HEK293 (cell line): ENCODE measurements around the gene CKMT1A.
"Not testable (repeated sequence)": the region's sequence is repeated elsewhere in the genome, so short reads cannot be mapped to it uniquely, and the experiment has no call there.

Source experiments
- CTCF ChIA-PET: fragments of 350-600 bp; formaldehyde crosslinking; extraction: SDS; loops from one replicate; lab custom pipeline; 2021; ENCODE audit warnings: antibody characterized with exemption; lab: Yijun Ruan, JAX
- POLR2A ChIA-PET: fragments of 300-600 bp; formaldehyde crosslinking; extraction: SDS; loops from one replicate; lab custom pipeline; 2020; ENCODE audit warnings: antibody characterized with exemption, inconsistent platforms; lab: Yijun Ruan, JAX
- H3K27ac ChIP-seq: fragments of 200-500 bp; sonication (Bioruptor generic); 2 replicates; pipeline ENCODE4 v1.5.1; 2014; ENCODE audit warnings: low read depth, low read length, control low read depth, inconsistent platforms; ENCODE audit errors: extremely low read depth
- H3K36me3 ChIP-seq, 2 experiments: fragments of 200-500 bp in 1 of 2; sonication (Bioruptor generic) in 1 of 2; 1 replicate in 1 of 2; 2 replicates in 1 of 2; pipeline ENCODE4 v1.5.1; 2014 to 2017; ENCODE audit warnings: inconsistent platforms in 2 of 2, low read length in 2 of 2; ENCODE audit not compliant: control insufficient read depth in 2 of 2, insufficient read depth in 1 of 2
- H3K4me1 ChIP-seq: fragments of 200-500 bp; sonication (Bioruptor generic); 2 replicates; pipeline ENCODE4 v1.5.1; 2014; ENCODE audit warnings: mild to moderate bottlenecking, low read length, inconsistent platforms; ENCODE audit not compliant: control insufficient read depth, insufficient read depth
- H3K4me3 ChIP-seq: 2 replicates; pipeline ENCODE4 v1.5.1; 2011; ENCODE audit warnings: low read depth, mild to moderate bottlenecking, control low read depth, low read length, moderate library complexity
- H3K9me3 ChIP-seq: fragments of 200-500 bp; sonication (Bioruptor generic); 2 replicates; pipeline ENCODE4 v1.5.1; 2014; ENCODE audit warnings: low read depth, low read length, inconsistent platforms; ENCODE audit not compliant: control insufficient read depth, insufficient read depth
- EGR2 ChIP-seq: fragments of 450-650 bp; formaldehyde crosslinking; IDR thresholded peaks from 2 replicates; pipeline ENCODE4 v1.5.1; 2016; ENCODE audit warnings: low read depth, missing biosample characterization, missing genetic modification characterization
- GLIS1 ChIP-seq: fragments of 450-650 bp; formaldehyde crosslinking; IDR thresholded peaks from 2 replicates; pipeline ENCODE4 v1.5.1; 2016; ENCODE audit warnings: missing biosample characterization, missing genetic modification characterization
- GLIS2 ChIP-seq: fragments of 450-650 bp; formaldehyde crosslinking; IDR thresholded peaks from 2 replicates; pipeline ENCODE4 v1.5.1; 2016; ENCODE audit warnings: missing biosample characterization, missing genetic modification characterization
- KLF8 ChIP-seq: fragments of 450-650 bp; formaldehyde crosslinking; IDR thresholded peaks from 2 replicates; pipeline ENCODE4 v1.5.1; 2016; ENCODE audit warnings: missing biosample characterization, missing genetic modification characterization
- KLF9 ChIP-seq: fragments of 450-650 bp; formaldehyde crosslinking; IDR thresholded peaks from 2 replicates; pipeline ENCODE4 v1.5.1; 2016; ENCODE audit warnings: missing biosample characterization, missing genetic modification characterization, low read depth
- SP2 ChIP-seq: fragments of 450-650 bp; formaldehyde crosslinking; IDR thresholded peaks from 2 replicates; pipeline ENCODE4 v1.5.1; 2016; ENCODE audit warnings: missing biosample characterization, missing genetic modification characterization
- SP3 ChIP-seq: fragments of 450-650 bp; formaldehyde crosslinking; IDR thresholded peaks from 2 replicates; pipeline ENCODE4 v1.5.1; 2016; ENCODE audit warnings: missing biosample characterization, missing genetic modification characterization
- SP7 ChIP-seq: fragments of 450-650 bp; formaldehyde crosslinking; IDR thresholded peaks from 2 replicates; pipeline ENCODE4 v1.5.1; 2016; ENCODE audit warnings: missing biosample characterization, missing genetic modification characterization
- ZBTB20 ChIP-seq: fragments of 450-650 bp; formaldehyde crosslinking; IDR thresholded peaks from 2 replicates; pipeline ENCODE4 v1.5.1; 2016; ENCODE audit warnings: missing biosample characterization, missing genetic modification characterization
- ZBTB8A ChIP-seq: fragments of 450-650 bp; formaldehyde crosslinking; IDR thresholded peaks from 2 replicates; pipeline ENCODE4 v1.5.1; 2016; ENCODE audit warnings: missing biosample characterization, missing genetic modification characterization
- ZFHX2 ChIP-seq: fragments of 450-650 bp; formaldehyde crosslinking; conservative IDR thresholded peaks from 2 replicates; pipeline ENCODE4 v1.5.1; 2016; ENCODE audit warnings: missing biosample characterization, missing genetic modification characterization
- ZFP69B ChIP-seq: fragments of 450-650 bp; formaldehyde crosslinking; IDR thresholded peaks from 2 replicates; pipeline ENCODE4 v1.5.1; 2016; ENCODE audit warnings: missing biosample characterization, missing genetic modification characterization
- ZIC2 ChIP-seq: fragments of 450-650 bp; formaldehyde crosslinking; IDR thresholded peaks from 2 replicates; pipeline ENCODE4 v1.5.1; 2016; ENCODE audit warnings: missing biosample characterization, missing genetic modification characterization
- ZNF121 ChIP-seq: fragments of 450-650 bp; formaldehyde crosslinking; IDR thresholded peaks from 2 replicates; pipeline ENCODE4 v1.5.1; 2016; ENCODE audit warnings: missing biosample characterization, missing genetic modification characterization
- ZNF335 ChIP-seq: fragments of 450-650 bp; formaldehyde crosslinking; conservative IDR thresholded peaks from 2 replicates; pipeline ENCODE4 v1.5.1; 2016; ENCODE audit warnings: missing biosample characterization, missing genetic modification characterization
- ZNF341 ChIP-seq: fragments of 450-650 bp; formaldehyde crosslinking; IDR thresholded peaks from 2 replicates; pipeline ENCODE4; 2016; ENCODE audit warnings: low read depth, missing biosample characterization, missing genetic modification characterization
- ZNF501 ChIP-seq: fragments of 450-650 bp; formaldehyde crosslinking; IDR thresholded peaks from 2 replicates; pipeline ENCODE4 v1.5.1; 2016; ENCODE audit warnings: missing biosample characterization, missing genetic modification characterization
- ZNF76 ChIP-seq: fragments of 450-650 bp; formaldehyde crosslinking; IDR thresholded peaks from 2 replicates; pipeline ENCODE4; 2016; ENCODE audit warnings: low read depth, missing biosample characterization, missing genetic modification characterization, borderline replicate concordance
- ZNF777 ChIP-seq: fragments of 450-650 bp; formaldehyde crosslinking; IDR thresholded peaks from 2 replicates; pipeline ENCODE4 v1.5.1; 2017; ENCODE audit warnings: missing biosample characterization, missing genetic modification characterization, borderline replicate concordance
- ZXDB ChIP-seq: fragments of 450-650 bp; formaldehyde crosslinking; IDR thresholded peaks from 2 replicates; pipeline ENCODE4 v1.5.1; 2016; ENCODE audit warnings: missing biosample characterization, missing genetic modification characterization
- TF ChIP-seq, protein P1 (sequence below): fragments of 450-650 bp; formaldehyde crosslinking; optimal IDR thresholded peaks from 2 replicates; pipeline ENCODE3; 2016; ENCODE audit warnings: missing biosample characterization, mild to moderate bottlenecking, missing genetic modification characterization
- TF ChIP-seq, protein P2 (sequence below): fragments of 450-650 bp; formaldehyde crosslinking; IDR thresholded peaks from 2 replicates; pipeline ENCODE4 v1.5.1; 2016; ENCODE audit warnings: missing biosample characterization, missing genetic modification characterization
- TF ChIP-seq, protein P3 (sequence below): fragments of 450-650 bp; formaldehyde crosslinking; IDR thresholded peaks from 2 replicates; pipeline ENCODE4 v1.5.1; 2017; ENCODE audit warnings: missing biosample characterization, missing genetic modification characterization
- TF ChIP-seq, protein P4 (sequence below): fragments of 450-650 bp; formaldehyde crosslinking; IDR thresholded peaks from 2 replicates; pipeline ENCODE4 v1.5.1; 2016; ENCODE audit warnings: missing biosample characterization, missing genetic modification characterization
- TF ChIP-seq, protein P5 (sequence below): fragments of 450-650 bp; formaldehyde crosslinking; IDR thresholded peaks from 2 replicates; pipeline ENCODE4 v1.5.1; 2016; ENCODE audit warnings: missing biosample characterization, missing genetic modification characterization
- TF ChIP-seq, protein P6 (sequence below): fragments of 450-650 bp; formaldehyde crosslinking; IDR thresholded peaks from 2 replicates; pipeline ENCODE4 v1.5.1; 2016; ENCODE audit warnings: missing biosample characterization, missing genetic modification characterization

CKMT1A gene

DNA sequence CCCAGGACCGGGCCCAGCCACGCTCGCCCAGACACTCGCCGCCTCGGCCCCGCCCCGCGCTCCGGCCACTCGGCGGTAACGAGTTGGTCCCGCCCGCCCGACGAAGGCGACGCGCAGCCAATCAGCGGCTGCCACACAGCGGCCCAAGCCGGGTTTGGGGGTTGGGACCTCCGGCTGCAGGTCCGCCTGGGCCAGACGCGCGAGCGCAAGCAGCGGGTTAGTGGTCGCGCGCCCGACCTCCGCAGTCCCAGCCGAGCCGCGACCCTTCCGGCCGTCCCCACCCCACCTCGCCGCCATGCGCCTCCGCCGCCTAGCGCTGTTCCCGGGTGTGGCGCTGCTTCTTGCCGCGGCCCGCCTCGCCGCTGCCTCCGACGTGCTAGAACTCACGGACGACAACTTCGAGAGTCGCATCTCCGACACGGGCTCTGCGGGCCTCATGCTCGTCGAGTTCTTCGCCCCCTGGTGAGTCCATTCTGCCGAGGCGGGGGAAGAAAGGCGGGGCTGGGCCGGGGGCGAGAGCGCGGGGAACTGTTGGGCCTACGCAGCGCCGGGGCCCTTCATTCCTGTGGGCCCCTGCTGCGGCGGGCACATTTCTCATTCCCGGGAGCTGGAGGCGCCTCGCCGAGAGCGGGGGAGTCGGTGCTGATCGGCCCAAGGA is 52.7 kb downstream of the CKMT1A start, which contains the start of gene PDIA3:
PDIA3 (plus strand) TSS at position 194 of the 658 bp plus-strand sequence; CDS start at position 296, 102 bp downstream.
- H3K4me1 ChIP-seq, CTCF ChIA-PET, H3K9me3 ChIP-seq, H3K36me3 ChIP-seq: not testable (repeated sequence)
- peak within 1 kb of the TSS; percentile 79 for H3K27ac ChIP-seq
- POLR2A ChIA-PET = interaction anchor here (0.6 to 0.9 kb wide), 2 partner anchors 22 to 236 kb away, joined by 3 to 4 read pairs; no protein-coding TSS in a partner anchor
- peak within 1 kb of the TSS; percentile 65 for H3K4me3 ChIP-seq
- TF ChIP-seq ZNF121 (tag by site-specific recombination) = peak; percentile 61; the same call in 1 of the 2 replicates
- peak; percentile 34; the same call in 1 of the 2 replicates for TF ChIP-seq SP7 (tag by site-specific recombination)
- peak; percentile 92 for TF ChIP-seq ZFHX2 (tag by site-specific recombination)
- peak; percentile 39 for TF ChIP-seq ZNF335 (tag by site-specific recombination)
- peak; percentile 27; the same call in 1 of the 2 replicates for TF ChIP-seq ZBTB8A (tag by site-specific recombination)
- peak; percentile 62; the same call in 1 of the 2 replicates for TF ChIP-seq ZNF777 (tag by site-specific recombination)
- TF ChIP-seq SP3 (tag by site-specific recombination) = peak; percentile 35; the same call in 1 of the 2 replicates
- TF ChIP-seq, protein P1, sequence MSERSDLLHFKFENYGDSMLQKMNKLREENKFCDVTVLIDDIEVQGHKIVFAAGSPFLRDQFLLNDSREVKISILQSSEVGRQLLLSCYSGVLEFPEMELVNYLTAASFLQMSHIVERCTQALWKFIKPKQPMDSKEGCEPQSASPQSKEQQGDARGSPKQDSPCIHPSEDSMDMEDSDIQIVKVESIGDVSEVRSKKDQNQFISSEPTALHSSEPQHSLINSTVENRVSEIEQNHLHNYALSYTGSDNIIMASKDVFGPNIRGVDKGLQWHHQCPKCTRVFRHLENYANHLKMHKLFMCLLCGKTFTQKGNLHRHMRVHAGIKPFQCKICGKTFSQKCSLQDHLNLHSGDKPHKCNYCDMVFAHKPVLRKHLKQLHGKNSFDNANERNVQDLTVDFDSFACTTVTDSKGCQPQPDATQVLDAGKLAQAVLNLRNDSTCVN (tag by site-specific recombination) = peak; percentile 94
- peak; percentile 88 for TF ChIP-seq ZBTB20
- TF ChIP-seq, protein P2, sequence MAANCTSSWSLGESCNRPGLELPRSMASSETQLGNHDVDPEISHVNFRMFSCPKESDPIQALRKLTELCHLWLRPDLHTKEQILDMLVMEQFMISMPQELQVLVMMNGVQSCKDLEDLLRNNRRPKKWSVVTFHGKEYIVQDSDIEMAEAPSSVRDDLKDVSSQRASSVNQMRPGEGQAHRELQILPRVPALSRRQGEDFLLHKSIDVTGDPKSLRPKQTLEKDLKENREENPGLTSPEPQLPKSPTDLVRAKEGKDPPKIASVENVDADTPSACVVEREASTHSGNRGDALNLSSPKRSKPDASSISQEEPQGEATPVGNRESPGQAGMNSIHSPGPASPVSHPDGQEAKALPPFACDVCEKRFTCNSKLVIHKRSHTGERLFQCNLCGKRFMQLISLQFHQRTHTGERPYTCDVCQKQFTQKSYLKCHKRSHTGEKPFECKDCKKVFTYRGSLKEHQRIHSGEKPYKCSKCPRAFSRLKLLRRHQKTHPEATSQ (tag by site-specific recombination) = 0 out of 2 replicates have a peak, but pooled peaks have one; percentile 43
- TF ChIP-seq, protein P3, sequence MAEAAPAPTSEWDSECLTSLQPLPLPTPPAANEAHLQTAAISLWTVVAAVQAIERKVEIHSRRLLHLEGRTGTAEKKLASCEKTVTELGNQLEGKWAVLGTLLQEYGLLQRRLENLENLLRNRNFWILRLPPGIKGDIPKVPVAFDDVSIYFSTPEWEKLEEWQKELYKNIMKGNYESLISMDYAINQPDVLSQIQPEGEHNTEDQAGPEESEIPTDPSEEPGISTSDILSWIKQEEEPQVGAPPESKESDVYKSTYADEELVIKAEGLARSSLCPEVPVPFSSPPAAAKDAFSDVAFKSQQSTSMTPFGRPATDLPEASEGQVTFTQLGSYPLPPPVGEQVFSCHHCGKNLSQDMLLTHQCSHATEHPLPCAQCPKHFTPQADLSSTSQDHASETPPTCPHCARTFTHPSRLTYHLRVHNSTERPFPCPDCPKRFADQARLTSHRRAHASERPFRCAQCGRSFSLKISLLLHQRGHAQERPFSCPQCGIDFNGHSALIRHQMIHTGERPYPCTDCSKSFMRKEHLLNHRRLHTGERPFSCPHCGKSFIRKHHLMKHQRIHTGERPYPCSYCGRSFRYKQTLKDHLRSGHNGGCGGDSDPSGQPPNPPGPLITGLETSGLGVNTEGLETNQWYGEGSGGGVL (tag by site-specific recombination) = 0 out of 2 replicates have a peak, but pooled peaks have one; percentile 21
- TF ChIP-seq, protein P4, sequence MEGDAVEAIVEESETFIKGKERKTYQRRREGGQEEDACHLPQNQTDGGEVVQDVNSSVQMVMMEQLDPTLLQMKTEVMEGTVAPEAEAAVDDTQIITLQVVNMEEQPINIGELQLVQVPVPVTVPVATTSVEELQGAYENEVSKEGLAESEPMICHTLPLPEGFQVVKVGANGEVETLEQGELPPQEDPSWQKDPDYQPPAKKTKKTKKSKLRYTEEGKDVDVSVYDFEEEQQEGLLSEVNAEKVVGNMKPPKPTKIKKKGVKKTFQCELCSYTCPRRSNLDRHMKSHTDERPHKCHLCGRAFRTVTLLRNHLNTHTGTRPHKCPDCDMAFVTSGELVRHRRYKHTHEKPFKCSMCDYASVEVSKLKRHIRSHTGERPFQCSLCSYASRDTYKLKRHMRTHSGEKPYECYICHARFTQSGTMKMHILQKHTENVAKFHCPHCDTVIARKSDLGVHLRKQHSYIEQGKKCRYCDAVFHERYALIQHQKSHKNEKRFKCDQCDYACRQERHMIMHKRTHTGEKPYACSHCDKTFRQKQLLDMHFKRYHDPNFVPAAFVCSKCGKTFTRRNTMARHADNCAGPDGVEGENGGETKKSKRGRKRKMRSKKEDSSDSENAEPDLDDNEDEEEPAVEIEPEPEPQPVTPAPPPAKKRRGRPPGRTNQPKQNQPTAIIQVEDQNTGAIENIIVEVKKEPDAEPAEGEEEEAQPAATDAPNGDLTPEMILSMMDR (tag by site-specific recombination) = peak; percentile 38; the same call in 1 of the 2 replicates
- peak; percentile 69 for TF ChIP-seq GLIS1 (tag by site-specific recombination)
- TF ChIP-seq, protein P5, sequence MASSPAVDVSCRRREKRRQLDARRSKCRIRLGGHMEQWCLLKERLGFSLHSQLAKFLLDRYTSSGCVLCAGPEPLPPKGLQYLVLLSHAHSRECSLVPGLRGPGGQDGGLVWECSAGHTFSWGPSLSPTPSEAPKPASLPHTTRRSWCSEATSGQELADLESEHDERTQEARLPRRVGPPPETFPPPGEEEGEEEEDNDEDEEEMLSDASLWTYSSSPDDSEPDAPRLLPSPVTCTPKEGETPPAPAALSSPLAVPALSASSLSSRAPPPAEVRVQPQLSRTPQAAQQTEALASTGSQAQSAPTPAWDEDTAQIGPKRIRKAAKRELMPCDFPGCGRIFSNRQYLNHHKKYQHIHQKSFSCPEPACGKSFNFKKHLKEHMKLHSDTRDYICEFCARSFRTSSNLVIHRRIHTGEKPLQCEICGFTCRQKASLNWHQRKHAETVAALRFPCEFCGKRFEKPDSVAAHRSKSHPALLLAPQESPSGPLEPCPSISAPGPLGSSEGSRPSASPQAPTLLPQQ (tag by site-specific recombination) = peak; percentile 75
- peak; percentile 77 for TF ChIP-seq ZFP69B
- peak; percentile 39; the same call in 1 of the 2 replicates for TF ChIP-seq ZNF341 (tag by site-specific recombination)
- TF ChIP-seq ZIC2 (tag by site-specific recombination) = peak; percentile 57
- TF ChIP-seq, protein P6, sequence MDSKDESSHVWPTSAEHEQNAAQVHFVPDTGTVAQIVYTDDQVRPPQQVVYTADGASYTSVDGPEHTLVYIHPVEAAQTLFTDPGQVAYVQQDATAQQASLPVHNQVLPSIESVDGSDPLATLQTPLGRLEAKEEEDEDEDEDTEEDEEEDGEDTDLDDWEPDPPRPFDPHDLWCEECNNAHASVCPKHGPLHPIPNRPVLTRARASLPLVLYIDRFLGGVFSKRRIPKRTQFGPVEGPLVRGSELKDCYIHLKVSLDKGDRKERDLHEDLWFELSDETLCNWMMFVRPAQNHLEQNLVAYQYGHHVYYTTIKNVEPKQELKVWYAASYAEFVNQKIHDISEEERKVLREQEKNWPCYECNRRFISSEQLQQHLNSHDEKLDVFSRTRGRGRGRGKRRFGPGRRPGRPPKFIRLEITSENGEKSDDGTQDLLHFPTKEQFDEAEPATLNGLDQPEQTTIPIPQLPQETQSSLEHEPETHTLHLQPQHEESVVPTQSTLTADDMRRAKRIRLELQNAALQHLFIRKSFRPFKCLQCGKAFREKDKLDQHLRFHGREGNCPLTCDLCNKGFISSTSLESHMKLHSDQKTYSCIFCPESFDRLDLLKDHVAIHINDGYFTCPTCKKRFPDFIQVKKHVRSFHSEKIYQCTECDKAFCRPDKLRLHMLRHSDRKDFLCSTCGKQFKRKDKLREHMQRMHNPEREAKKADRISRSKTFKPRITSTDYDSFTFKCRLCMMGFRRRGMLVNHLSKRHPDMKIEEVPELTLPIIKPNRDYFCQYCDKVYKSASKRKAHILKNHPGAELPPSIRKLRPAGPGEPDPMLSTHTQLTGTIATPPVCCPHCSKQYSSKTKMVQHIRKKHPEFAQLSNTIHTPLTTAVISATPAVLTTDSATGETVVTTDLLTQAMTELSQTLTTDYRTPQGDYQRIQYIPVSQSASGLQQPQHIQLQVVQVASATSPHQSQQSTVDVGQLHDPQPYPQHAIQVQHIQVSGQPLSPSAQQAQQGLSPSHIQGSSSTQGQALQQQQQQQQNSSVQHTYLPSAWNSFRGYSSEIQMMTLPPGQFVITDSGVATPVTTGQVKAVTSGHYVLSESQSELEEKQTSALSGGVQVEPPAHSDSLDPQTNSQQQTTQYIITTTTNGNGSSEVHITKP (tag by site-specific recombination) = peak; percentile 93
- TF ChIP-seq SP2 (tag by site-specific recombination) = peak; percentile 79
- peak; percentile 37; the same call in 1 of the 2 replicates for TF ChIP-seq KLF9 (tag by site-specific recombination)
- peak; percentile 41; the same call in 1 of the 2 replicates for TF ChIP-seq KLF8
- TF ChIP-seq ZNF501 (tag by site-specific recombination) = peak; percentile 61
- TF ChIP-seq GLIS2 (tag by site-specific recombination) = peak; percentile 70
- peak; percentile 86; the same call in 1 of the 2 replicates for TF ChIP-seq EGR2 (tag by site-specific recombination)
- TF ChIP-seq ZXDB = 0 out of 2 replicates have a peak, but pooled peaks have one; percentile 18
- peak; percentile 37; the same call in 1 of the 2 replicates for TF ChIP-seq ZNF76 (tag by site-specific recombination)
